GM21447 (cell line): ENCODE results near the gene WDR87.
"Not testable (repeated sequence)": the region's sequence is repeated elsewhere in the genome, so short reads cannot be mapped to it uniquely, and the experiment has no call there.

Experiments used
- ATAC-seq: cut with Tn5 transposase; IDR thresholded peaks from one replicate; pipeline ENCODE4 v1.9.1; 2021; ENCODE audit not compliant: unreplicated experiment

WDR87 gene

DNA sequence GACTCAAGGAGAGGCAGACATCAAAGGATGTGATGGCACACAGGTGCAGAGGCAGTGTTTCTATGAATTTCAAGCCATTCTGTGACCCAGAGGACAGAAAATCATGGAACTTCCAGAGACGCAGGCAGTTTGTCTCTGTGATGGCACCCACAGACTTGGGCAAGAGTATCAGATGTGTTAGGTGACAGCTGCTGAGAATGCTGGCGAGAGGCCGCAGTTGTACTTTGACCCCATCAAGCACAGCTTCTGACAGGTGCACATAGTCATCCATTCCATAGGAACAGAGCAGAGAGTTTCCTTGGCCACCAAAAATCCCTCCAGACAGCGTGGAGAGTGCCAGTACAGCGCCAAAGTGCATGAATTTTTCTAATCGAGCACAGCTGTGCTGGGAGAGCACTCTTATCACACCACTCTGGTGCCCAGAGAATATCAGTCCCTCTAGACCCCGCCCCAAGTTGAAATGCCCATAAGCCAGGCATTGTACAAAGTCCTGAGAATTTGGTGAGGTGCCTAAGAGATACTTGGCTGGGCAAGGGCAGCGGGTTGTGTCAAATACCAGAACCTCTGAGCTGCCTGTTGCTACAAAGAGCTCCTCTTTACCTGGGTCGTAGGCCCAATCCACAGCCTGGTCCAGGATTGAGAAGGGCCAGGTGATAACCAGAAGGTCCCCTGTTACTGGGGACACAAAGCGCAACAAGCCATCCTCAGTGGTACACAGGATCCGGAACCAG lies 12.4 kb downstream of the WDR87 start:
- no peak for ATAC-seq

DNA sequence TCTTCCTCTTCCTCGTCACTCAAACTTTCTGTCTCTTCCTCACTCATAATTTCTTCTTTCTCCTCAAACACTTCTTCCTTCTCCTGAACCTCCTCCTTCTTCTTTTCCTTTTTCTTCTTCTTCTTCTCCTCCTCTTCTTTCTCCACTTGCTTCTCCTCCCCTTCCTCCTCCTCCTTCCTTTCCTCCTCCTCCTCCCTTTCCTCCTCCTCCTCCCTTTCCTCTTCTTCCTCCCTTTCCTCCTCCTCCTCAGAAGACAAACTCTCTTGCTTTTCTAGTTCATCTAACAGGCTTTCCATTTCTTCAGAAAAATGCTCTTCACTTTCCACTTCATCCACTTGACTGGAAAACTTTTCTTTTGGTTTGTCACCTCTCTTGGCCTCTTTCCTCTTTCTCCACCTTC lies 19.8 kb downstream of the WDR87 start:
- no peak for ATAC-seq

DNA sequence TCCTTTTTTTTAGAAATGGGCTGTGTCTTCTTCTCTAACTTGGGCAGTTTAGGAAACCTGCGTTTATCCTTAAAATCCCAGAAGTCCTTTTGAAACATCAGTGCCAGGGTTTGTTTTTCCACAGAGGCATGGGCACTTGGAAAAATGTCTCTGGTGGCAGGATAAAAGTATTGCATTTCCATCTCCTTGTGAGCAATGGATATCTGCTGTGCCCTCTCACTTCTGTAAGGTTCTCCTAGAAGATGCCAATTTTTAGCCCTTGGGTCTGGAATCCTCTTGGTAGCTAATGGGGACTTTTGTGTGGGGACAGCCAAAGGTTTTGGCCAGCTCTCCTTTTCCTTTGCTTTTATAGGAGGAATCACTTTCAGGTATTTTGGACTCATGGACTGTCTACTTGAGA lies 21.0 kb downstream of the WDR87 start:
- ATAC-seq = no peak

GRCh38 chr19:37877147-37877546 lies 29.2 kb downstream of the WDR87 start:
- ATAC-seq = no peak

DNA sequence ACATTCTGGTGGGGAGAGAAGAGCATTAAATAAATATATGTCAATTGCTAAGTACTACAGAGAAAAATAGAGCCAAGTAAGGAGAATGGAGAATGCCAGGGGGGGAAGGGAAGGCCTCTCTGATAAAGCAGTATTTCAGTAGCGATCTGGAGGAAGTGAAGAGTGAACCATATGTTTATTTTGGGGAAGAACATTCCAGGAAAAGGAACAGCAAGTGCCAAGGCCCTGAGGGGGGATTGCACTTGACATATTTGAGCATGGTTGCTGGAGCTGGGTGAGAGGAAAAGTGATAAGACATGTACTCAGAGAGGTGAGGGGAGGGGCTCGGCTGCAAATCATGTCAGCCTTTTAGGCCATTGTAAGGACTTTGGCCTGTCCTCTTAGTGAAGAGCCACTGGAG lies 30.4 kb downstream of the WDR87 start:
- ATAC-seq = no peak

- ATAC-seq = no peak
Measured at GRCh38 chr19:37874784-37875183, 31.6 kb downstream of the WDR87 start.

GRCh38 chr19:37872383-37872782 lies 34.0 kb downstream of the WDR87 start:
- no peak for ATAC-seq

DNA sequence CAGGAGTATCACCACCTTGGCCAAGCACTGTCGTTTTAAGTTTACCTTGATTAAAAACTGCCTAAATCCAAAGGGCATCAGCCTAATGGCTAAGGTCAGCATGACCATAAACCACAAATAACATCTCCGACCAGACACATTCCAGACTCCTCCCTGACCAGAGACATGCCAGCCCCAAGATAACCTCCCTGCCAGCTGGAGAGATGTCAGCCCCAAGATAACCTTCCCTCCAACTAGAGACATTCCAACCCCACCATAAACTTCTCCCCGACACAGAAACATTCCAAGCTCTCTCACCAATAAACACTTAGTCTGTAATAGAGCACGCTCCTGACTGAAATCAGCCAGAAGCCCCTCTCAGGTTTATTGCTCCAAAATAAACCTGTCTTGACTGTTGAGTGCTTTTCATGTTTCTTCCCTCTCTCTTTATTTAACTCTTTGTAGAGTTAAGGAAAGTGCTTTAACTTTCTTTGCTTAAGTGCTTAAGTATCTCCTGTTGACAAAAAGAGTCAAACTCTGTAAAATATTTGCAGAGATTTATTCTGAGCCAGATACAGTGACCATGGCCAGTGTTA lies 36.5 kb downstream of the WDR87 start:
- ATAC-seq = no peak

DNA sequence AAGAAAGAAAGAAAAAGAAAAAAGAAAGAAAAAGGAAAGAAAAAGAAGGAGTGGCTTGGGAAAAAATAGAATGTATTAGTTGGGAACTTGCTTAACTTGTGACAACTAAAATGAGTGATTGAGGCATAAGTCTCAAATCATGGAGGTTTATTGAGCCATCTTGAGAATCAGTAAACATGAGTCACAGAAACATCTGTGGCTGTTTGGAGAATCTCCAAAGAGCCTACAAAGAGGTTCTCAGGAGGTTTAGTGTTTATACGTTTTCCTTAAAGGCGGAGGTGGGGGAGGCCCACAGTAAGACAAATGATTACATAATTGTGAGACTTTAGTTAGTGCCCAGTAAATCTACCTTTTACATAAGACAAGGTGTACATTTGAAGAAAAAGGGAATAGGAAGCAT lies 38.6 kb downstream of the WDR87 start:
- no peak for ATAC-seq

DNA sequence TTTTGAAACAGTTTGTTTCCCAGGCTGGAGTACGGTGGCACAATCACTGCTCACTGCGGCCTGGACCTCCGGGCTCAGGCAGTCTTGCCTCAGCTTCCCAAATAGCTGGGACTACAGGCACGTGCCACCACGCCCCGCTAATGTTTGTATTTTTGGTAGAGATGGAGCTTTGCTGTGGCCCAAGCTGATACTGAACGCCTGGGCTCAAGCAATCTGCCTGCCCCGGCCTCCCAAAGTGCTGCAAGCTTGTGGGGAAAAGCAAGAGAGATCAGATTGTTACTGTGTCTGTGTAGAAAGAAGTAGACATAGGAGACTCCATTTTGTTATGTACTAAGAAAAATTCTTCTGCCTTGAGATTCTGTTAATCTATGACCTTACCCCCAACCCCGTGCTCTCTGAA lies 40.5 kb downstream of the WDR87 start:
- not testable (repeated sequence) for ATAC-seq

DNA sequence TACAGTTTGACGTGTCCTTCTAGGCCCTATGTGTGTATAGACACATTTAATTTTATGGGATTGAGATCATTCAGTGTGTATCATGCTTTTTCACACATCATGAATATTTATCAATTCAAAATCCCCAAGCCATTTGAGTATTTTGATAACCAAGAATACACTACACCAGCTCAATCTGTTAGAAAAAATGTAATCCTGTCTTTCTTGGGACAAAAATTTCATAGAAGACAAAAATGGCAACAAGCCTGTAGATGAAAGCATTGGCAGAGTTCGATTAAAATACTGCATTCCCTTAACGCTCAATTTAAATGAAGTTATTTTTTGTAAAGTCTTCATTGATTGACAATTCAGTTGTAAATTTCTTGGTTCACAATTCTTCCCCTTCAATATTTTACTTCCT lies 41.9 kb downstream of the WDR87 start:
- ATAC-seq = no peak

DNA sequence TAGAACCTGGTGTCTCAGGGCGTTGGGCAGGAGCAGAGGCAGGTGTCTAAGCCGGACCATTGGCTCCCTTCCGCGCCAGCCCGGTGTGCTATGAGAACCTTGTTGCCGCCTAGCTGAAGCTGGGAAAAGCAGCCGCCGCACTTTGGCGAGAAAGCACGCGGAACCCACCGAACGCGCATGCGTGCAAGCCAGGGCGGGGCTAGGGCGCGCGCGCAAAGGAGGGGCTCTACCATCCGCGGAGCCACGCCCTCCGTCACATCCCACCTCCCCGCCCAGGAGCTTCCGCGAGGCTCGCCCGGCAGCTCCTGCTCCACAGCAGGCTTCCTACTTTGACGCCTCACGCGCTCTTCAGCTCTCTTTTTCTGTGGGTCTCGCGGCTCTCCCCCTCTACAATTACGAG lies 51.3 kb downstream of the WDR87 start:
- no peak for ATAC-seq

GRCh38 chr19:37845932-37846331 lies 60.5 kb downstream of the WDR87 start:
- ATAC-seq = no peak
